ENCODE data around the gene ZBTB46.

GRCh38 chr20:63756648-63756991, 74.4 kb downstream of the ZBTB46 start:
- TF ChIP-seq KDM1A (IDR thresholded peaks at IDR 0.05; ENCODE audit: borderline replicate concordance) = no peak
- TF ChIP-seq CTCF (IDR thresholded peaks at IDR 0.05 in 2 of 3, conservative IDR thresholded peaks at IDR 0.05 in 1 of 3; ENCODE audit: control insufficient read depth in 2 of 3, extremely low read depth in 1 of 3, insufficient read depth in 1 of 3, low read depth in 3 of 3, low read length in 3 of 3) = no peak
- TF ChIP-seq RELA (IDR thresholded peaks at IDR 0.05; ENCODE audit: borderline replicate concordance, partially characterized antibody) = no peak
- no peak for TF ChIP-seq MAX (IDR thresholded peaks at IDR 0.05; ENCODE audit: low read depth, low read length)
- no peak for TF ChIP-seq CHD4 (IDR thresholded peaks at IDR 0.05)
- no peak for TF ChIP-seq RBBP5 (conservative IDR thresholded peaks at IDR 0.05)
- TF ChIP-seq TBL1XR1 (IDR thresholded peaks at IDR 0.05; ENCODE audit: low read depth, low read length) = no peak
- no peak for TF ChIP-seq EP300 (IDR thresholded peaks at IDR 0.05; ENCODE audit: borderline replicate concordance in 1 of 2, control insufficient read depth in 1 of 2, low read depth in 2 of 2, low read length in 2 of 2)
- TF ChIP-seq SUZ12 (IDR thresholded peaks at IDR 0.05; ENCODE audit: unreplicated experiment) = no peak
- no peak for TF ChIP-seq EZH2 (IDR thresholded peaks at IDR 0.05; ENCODE audit: borderline replicate concordance, control insufficient read depth, low read depth, low read length)
- no peak for TF ChIP-seq BRCA1 (IDR thresholded peaks at IDR 0.05; ENCODE audit: low read depth, low read length)
- no peak for TF ChIP-seq NFXL1 (IDR thresholded peaks at IDR 0.05; ENCODE audit: borderline replicate concordance)
- no peak for TF ChIP-seq RAD51 (IDR thresholded peaks at IDR 0.05)
- no peak for TF ChIP-seq ESRRA (IDR thresholded peaks at IDR 0.05; ENCODE audit: low read length)

Data from GM12878 (cell line).